HL-60/S4 (cell line): ENCODE data around the gene SFN.
"Not testable (repeated sequence)": the region's sequence is repeated elsewhere in the genome, so short reads cannot be mapped to it uniquely, and the experiment has no call there.

Experiments
- in situ Hi-C: fragments of 300-500 bp; cut with MboI; formaldehyde crosslinking; loops from 2 replicates; pipeline ENCODE4 v1.14.3; 2022; ENCODE audit warnings: low sequenced_read_pairs

SFN gene

DNA sequence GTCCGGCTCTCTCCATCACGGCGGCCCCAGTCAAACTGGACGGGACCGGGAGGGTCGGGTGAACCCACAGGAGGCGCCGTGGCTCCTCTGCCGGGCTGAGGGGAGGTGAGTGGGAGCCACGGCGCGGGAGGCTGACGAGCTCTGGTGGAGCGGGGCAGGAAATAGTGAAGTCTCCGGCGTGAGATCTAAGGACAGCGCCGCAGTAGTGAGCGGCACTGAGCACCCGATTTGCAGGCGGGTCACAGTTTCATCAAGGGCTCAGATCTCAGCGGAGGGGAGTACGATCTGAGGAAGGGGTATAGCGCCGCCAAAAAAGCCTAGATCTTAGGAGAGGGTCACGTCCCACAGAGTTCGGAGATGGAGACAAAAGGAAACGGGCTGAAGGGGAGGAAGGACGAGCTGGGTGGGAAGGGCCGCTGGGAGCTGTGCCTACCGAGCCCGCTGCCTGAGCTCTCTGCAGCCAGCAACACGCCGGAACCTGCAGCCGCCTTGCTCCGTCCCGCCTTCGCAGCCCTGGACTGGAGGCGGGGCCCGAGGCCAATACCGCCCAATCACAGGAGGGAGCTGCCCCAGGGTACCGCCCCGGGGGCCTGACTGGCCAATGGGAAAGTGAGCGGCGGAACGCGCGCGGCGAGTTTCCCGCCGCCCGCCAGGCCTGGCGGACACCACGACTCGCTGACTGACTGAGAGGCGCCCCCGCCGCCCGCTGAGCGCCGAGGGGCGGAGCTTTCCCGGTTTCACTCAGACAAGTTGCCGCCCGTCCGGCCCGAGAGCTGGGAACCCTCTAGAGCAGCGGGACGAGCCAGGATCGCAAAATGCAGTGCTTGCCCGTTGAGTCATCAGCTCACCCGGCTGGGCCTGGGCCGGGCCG is 1.9 kb downstream of the SFN start:
- in situ Hi-C loops, result no loop called here

DNA sequence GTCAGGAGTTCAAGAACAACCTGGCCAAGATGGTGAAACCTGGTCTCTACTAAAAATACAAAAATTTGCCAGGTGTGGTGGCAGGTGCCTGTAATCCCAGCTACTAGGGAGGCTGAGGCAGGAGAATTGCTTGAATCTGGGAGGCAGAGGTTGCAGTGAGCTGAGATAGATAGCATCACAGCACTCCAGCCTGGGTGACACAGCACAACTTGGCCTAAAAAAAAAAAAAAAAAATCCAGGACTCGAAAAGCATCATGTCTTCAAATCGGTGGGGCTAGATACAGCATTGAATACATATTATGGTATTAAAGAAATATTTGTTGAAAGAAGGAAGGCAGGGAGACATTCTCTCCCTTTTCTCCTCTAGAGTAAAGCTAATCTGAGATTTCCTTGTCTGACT is 10.1 kb downstream of the SFN start:
- in situ Hi-C loops, result not testable (repeated sequence)

DNA sequence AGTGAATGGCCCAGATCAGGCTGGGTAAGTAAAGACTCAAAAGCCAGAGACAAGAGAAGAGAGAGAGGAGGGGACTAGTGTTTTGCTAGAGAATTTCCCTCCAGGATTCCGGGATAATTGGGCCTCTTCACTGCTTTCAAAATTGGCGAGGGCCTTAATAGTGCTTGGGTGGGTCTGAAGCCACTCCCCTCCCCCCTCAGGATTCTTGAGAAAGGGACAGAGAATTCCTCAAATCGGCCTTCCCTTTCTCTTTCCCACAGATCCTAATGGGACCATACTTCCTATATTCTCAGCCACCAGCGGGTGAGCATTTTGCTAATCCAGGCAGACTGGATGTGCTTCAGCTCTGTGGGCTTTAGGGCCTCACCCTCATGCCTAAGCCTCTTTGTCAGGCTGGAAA is 11.9 kb downstream of the SFN start:
- in situ Hi-C loops, result no loop called here

GRCh38 chr1:26877326-26877725 is 14.4 kb downstream of the SFN start:
- in situ Hi-C loops, result no loop called here

DNA sequence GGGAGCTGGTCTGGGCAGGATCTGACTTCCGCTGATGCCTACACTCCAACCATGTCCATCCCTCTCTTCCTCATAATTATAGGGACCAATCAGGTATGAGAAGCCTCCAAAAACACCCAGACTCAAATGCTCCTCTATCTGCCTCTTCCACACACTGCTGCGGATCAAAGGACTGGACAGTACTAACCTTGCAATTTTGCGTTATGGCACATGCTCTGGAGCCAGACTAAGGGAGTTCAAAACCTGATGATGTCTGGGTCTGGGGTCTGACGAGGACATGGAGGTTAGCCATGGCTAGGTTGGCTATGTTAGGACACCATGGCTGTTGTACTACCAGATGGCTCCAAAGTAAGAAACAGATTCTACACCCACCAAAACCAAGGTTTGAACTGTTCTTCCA is 16.8 kb downstream of the SFN start:
- in situ Hi-C loops, result loop anchor here (10.0 kb wide), 1 partner anchor 285 kb away; no protein-coding TSS in a partner anchor

- in situ Hi-C loops, result loop anchor here (10.0 kb wide), 1 partner anchor 287 kb away; no protein-coding TSS in a partner anchor
These were observed 18.7 kb downstream of the SFN start for GRCh38 chr1:26881611-26882010.

GRCh38 chr1:26882696-26883463 is 19.9 kb downstream of the SFN start:
- in situ Hi-C loops, result loop anchor here (10.0 kb wide), 1 partner anchor 288 kb away; no protein-coding TSS in a partner anchor

DNA sequence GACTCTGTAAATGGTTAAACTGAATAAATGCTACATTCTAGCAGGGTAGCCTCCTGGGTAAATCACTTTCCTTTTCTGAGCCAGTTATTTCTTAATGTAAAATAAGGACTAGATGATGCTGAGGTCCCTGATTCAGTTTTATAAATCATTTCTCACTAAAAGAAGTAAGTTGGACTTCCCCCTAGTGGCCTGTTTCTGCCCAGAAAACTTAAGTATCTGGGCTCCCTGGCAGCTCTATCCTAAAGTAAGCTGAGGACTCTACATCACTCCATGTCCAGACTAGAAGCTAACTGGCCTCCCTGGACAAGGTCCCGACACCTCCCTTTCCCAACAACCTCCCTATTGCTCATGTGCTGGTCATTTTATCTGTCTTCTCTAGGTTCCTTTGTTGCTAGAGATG is 24.2 kb downstream of the SFN start:
- in situ Hi-C loops, result loop anchor here (10.0 kb wide), 1 partner anchor 292 kb away; no protein-coding TSS in a partner anchor

DNA sequence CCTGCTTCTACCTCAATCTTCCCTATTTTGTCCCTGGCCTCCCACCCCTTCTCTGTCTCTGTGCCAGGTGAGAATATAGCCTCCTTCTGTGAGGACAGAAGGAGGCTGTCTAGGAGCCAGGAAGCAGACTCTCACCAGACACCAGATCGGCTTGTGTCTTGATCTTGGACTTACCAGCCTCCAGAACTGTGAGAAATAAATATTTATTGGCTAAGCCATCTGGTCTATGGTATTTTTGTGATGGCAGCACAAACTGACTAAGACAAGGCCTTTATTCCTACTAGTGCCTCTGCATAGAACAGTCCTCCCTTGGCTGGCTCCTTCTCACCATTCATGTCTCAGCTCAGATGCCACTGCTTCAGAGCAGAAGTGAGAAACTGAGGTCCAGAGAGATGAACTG is 25.3 kb downstream of the SFN start:
- in situ Hi-C loops, result loop anchor here (10.0 kb wide), 1 partner anchor 293 kb away; no protein-coding TSS in a partner anchor

DNA sequence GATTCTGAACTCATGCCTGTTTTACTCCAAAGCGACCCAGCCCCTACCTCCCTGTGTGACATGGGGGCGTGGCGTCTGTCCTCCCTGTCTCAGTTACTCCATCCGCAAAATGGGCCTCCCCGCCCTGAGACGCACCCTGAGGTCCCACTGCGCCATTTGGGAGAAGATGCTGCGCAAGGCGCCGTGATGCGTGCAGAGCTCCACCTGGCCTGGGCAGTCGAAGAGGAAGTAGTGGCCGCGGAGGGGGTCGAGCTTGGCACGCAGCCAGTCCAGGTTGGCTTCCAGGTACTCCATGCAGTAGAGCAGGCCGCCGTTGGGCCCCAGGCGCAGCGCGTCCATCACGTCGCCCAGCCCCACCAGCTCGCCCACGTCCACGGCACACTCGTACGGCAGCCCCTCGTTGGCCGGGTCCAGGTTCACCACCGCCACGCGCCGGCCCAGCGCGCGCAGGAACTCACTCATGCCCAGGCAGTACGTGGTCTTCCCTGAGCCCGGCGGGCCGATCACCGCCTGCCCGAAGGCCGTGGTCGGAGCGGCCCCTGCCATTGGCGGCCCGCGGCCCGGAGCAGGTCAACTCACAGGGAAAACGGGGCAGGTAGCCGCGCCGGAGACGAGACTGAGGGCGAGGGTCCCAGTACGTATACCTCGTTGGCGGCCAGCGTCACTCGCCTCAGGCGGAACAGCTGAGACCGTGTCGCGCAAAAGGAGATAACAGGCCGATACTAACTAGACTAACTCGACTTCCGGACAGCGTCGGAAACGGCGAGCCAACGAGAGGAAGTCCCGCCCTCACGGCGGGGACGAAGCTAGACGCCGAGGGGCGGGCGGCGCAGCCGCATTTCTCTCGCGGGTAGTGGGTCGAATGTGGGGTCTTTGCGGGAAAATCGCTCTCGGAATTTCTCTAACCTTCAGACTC is 26.9 kb downstream of the SFN start, which contains the start of gene GPN2:
Gene GPN2, minus strand, starts transcription at position 733 of the 916 bp plus-strand sequence. Its CDS starts 187 bp downstream, at position 546.
- in situ Hi-C loops, result loop anchor here (10.0 kb wide), 1 partner anchor 295 kb away; no protein-coding TSS in a partner anchor

DNA sequence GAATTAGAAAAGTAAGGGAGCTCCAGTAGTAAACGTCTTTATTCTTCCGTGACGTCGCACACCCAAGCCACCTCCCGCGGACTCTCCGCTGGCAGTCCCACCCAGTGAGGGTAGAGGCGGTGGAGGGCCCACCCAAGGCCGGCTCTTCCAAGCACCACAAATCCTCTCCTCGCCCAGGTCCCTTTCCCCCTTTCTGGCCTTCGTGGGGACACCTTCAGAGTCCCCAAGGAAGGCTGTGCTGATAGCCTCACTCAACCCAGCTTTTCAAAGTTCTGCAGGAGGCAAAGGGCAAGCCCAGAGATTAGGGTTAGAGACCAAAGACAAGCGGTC is 27.5 kb downstream of the SFN start:
- in situ Hi-C loops, result no loop called here

DNA sequence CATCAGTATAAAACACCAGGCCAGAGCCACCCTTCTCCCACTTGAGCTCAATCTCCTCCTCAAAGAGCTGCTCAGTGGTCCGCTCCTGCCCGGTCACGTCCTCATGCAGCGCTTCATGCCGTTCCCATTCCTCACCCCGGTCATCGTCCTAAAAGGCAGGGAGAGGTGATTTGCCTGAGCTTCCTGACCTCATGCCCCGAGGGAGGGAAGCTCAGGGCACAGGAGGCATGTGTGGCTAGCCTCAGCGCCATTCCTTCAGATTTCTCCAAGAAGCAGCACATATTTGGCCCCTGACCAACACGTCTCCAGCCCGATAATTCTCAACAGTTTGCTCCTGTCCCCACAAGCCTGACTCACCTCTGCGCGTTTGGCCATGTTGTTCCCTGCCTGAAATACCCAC is 31.3 kb downstream of the SFN start:
- in situ Hi-C loops, result no loop called here

DNA sequence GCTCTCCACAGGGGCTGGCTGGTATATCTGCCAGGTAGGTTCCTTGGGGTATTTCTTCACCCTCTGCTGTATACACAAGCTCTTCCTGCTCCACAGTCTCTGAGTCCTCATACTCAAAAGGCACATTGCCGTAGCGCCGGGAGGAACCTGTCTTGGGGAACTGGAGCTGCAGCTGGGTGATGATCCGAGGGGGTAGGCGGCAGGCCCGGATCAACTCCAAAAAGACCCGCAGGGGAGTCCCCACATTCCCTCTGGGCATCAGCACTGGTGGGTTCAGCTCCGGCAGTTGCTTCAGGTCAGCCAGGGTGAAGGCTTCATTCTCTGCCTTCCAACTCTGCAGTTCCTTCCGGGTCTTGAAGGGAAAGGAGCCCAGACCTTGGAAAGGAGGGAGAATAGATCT is 34.4 kb downstream of the SFN start:
- in situ Hi-C loops, result no loop called here

- in situ Hi-C loops, result no loop called here
These were observed 37.3 kb downstream of the SFN start, which contains the start of gene GPATCH3 for GRCh38 chr1:26900001-26900814. Gene GPATCH3, minus strand, starts transcription at chr1:26900467. Its CDS starts 25 bp downstream, at chr1:26900442.

DNA sequence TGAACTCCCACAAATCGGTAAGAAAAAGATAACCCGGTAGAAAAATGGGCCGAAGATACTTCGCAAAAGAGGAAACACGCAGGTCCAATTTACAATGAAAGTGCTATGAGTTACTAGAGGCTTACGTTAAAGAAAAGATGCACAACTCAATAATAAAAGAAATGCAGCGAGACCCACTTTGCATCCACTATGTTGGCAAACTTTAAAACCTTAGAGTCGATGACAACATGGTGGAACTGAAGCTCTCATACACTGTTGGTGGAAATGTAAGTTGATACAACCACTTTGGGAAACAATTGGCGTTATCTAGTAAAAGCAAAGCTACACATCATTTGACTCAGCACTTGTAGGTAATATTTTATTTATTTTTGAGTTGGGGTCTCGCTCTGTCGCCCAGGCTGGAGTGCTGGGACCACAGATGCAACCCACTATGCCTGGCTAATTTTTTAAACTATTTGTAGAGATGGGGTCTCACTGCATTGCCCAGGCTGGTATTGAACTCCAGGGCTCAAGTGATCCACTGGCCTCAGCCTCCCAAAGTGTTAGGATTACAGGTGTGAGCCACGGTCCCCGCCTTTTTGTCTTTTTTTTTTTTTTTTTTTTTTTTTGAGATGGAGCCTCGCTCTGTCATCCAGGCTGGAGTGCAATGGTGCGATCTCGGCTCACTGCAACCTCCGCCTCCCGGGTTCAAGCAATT is 38.0 kb downstream of the SFN start:
- in situ Hi-C loops, result no loop called here

- in situ Hi-C loops, result no loop called here
These were observed 44.3 kb downstream of the SFN start for GRCh38 chr1:26907071-26907917.

- in situ Hi-C loops, result no loop called here
These were observed 47.0 kb downstream of the SFN start for GRCh38 chr1:26909951-26910342.
